ENCODE data around the gene ADA. TPM values are rescaled to one million over a fixed set of nuclear protein-coding genes. Genes with fewer than 3 reads are reported as not detected.
A peak's percentile ranks its signal among the peaks of the same experiment; 100 is the strongest.

The ADA gene
- total RNA-seq, 2 experiments from 2014 or later: 90.4 to 98.8 TPM

DNA sequence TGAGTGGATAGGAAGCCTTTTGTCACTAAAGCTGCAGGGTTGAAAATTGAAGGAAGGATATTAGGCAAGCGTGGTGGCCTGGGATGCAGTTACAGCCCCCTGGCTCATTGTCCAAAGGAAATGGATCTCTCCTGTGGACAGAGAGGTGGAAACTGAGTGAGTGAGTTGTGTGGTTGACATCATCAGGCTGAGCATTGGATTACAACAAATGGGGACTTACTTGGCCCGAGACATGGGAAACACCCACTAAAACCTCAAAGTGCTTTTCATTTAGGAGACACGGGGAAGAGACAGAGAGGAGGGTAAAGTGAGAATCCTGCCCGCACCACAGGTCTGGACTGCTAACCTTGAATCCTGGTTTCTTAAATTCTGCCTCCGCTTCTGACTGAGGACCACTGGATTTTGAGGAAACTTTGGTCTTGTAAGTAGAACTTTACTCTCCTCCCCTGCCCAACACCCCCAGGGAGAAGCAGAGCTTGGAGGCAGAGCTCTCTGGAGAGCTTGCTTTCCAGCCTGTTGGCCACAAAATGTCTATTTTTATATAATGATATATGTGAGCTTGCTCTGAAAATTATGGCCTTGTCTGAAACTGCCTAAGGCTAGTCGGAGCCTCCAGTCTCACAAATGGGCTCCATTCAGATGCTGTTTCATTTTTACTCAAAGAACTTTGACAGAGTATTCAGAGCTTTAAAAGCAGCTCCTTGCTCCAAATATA, 69.0 kb downstream of the ADA start, which contains the start of gene PKIG:
Gene PKIG, plus strand, starts transcription at position 269 of the 715 bp plus-strand sequence. CDS start 31,978 bp downstream, outside the sequence.
- H3K27ac Mint-ChIP-seq: no peak within 1 kb of the TSS

DNA sequence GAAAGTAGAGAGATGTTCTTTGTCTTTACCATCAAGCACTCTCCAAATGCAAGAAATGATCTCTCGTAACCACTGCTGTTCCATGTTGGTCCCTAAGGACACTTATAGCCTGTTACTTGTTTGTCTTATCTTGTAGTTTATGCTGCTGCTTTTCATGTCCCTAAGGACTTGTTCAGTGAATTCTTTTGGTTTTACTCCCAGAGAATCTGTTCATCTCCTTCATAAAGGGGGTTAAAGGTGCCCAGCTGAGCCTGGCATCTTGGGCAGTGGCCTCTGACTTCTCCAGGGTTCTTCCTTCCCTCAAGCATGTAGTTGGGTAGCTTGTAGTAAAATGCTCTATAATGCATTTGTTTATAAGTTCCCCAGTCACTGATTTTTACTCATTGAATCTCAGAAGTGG, 70.0 kb downstream of the ADA start:
- Mint-ChIP-seq H3K27ac (no peak overlapping the region), H3K27me3 (peaks cover 2% of the 10 kb centered on the region), H3K9me3 (no peaks in the 10 kb centered on the region), H3K4me1 (peaks cover 13% of the 10 kb centered on the region), H3K36me3 (no peaks in the 10 kb centered on the region), H3K4me3 (no peak overlapping the region)
- no peak for ATAC-seq (ENCODE audit: low read depth)
- POLR2A ChIA-PET: no interaction called here
- DNase-seq: no peak

More for the DNA sequence above, 69.0 kb downstream of the ADA start, which contains the start of gene PKIG:
- peaks cover 2% of the 10 kb centered on the region for H3K27me3 Mint-ChIP-seq
- no peaks in the 10 kb centered on the region for H3K36me3 Mint-ChIP-seq
- H3K4me3 Mint-ChIP-seq: no peak within 1 kb of the TSS
- POLR2A ChIA-PET: no interaction called here
- peaks cover 12% of the 10 kb centered on the region for H3K4me1 Mint-ChIP-seq
- ATAC-seq (ENCODE audit: low read depth): no peak
- DNase-seq: no peak
- no peaks in the 10 kb centered on the region for H3K9me3 Mint-ChIP-seq

DNA sequence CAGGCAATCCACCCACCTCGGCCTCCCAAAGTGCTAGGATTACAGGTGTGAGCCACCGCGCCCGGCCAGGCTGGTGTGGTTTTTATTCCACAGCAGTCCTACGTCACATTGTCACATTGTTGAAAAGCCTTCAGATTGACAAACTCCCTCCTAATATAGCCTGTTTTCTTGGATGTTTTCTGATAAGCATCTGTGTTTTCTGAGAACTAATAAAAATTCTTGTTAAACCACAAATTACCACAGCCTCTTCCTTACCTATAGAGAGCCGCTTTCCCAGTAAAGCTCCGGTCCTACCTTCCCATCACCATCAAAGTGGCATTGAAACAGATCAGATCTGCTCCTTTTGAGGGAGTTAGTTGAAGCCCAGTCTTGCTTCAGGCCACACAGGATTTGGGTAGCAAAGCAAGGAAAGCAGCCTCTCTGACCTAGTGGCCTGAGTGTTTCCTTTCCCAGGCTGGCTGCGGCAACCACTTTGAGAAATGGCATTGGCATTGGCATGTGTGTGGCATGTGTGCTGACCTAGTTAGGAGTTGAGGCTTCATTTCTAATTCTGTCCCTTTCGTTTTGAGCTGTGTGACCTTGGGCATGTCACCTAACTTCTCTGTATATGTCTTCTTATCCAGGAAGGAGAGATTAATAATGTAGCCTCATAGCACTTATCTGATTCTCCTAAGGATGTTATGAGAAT, 70.8 kb downstream of the ADA start:
- peaks cover 13% of the 10 kb centered on the region for H3K4me1 Mint-ChIP-seq
- ATAC-seq (ENCODE audit: low read depth) (no peak), DNase-seq (no peak)
- H3K4me3 Mint-ChIP-seq: no peak overlapping the region
- no peaks in the 10 kb centered on the region for H3K9me3 Mint-ChIP-seq
- POLR2A ChIA-PET: no interaction called here
- H3K27ac Mint-ChIP-seq: no peak overlapping the region
- H3K36me3 Mint-ChIP-seq: no peaks in the 10 kb centered on the region
- peaks cover 2% of the 10 kb centered on the region for H3K27me3 Mint-ChIP-seq

DNA sequence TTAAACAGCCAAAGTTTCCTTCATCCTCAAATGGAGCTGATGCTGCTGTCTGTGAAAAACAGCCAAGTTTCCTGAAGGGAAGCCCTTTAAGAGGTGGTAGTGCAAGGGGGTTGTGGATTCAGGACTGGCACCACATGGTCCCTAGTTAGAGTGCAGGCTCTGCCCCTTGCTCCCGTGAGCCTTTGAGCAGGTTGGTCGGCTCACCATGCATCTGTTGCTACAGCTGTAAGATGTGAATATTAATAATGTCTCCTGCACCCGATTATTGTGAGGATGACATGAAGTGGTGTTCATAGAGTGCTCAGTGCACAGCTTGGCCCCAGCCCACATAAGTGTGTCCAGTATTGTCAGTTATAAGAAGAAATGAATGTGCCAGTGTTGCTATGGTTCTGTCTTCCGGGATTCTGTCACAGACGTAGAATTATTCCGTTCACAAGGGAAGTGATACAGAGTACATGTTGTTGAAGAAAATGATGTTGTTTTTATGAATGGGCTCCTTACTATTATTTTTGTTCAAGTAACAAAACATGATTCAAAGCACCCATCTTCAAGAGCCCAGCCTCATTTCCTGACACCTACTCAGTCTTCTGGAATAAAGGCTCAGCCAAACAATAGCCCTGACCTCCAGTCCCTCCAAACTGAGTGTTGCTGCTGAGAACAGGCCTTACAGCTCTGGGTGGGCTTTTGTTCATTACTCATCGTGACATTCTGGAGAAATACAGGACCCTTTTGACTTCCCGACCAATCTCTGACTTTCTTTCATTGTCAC, 72.0 kb downstream of the ADA start:
- no peak for ATAC-seq (ENCODE audit: low read depth)
- no peaks in the 10 kb centered on the region for H3K9me3 Mint-ChIP-seq
- H3K4me1 Mint-ChIP-seq: peaks cover 9% of the 10 kb centered on the region
- no peak for DNase-seq
- H3K27me3 Mint-ChIP-seq: peaks cover 2% of the 10 kb centered on the region
- H3K36me3 Mint-ChIP-seq: no peaks in the 10 kb centered on the region
- POLR2A ChIA-PET: no interaction called here
- no peak overlapping the region for H3K27ac Mint-ChIP-seq
- H3K4me3 Mint-ChIP-seq: no peak overlapping the region

DNA sequence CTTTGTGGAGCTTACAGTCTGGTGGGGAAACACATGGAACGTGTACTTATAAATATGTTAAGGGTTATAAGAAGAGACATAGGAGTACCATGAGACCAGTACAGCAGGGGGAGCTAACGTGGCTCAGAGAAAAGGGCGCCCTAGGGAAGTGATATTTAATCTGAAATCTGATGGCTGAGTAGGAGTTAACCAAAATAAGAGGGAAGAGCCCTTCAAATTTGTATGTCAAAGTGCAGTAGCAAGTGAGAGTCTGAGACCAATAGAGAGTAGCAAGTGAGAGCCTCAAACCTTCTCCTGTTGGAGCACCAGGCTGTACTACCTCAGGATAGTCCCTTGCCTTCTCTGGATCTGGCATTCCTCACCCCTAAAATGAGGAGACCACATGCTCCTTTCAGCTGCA, 75.2 kb downstream of the ADA start:
- Mint-ChIP-seq H3K27me3 (no peaks in the 10 kb centered on the region), H3K4me1 (peaks cover 11% of the 10 kb centered on the region), H3K36me3 (no peaks in the 10 kb centered on the region), H3K27ac (no peak overlapping the region), H3K9me3 (no peaks in the 10 kb centered on the region), H3K4me3 (no peak overlapping the region)
- ATAC-seq (ENCODE audit: low read depth) (no peak), DNase-seq (no peak)
- POLR2A ChIA-PET: no interaction called here

DNA sequence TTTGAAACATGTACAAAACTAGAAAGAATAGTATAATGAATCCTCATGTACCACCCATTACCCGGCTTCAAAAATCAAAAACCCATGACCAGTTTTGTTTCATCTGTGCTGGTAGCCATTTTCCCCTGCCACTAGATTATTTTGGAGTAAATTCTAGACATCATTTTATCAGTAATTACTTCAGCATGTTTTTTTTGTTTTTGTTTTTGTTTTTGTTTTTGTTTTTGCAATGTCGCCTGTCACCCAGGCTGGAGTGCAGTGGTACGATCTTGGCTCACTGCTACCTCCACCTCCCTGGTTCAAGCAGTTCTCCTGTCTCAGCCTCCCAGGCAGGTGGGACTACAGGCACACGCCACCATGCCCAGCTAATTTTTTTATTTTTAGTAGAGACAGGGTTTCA, 77.1 kb downstream of the ADA start:
- POLR2A ChIA-PET: no interaction called here
- Mint-ChIP-seq H3K9me3 (no peaks in the 10 kb centered on the region), H3K27me3 (no peaks in the 10 kb centered on the region), H3K27ac (no peak overlapping the region), H3K36me3 (no peaks in the 10 kb centered on the region), H3K4me3 (no peak overlapping the region), H3K4me1 (peaks cover 14% of the 10 kb centered on the region)
- DNase-seq: no peak
- ATAC-seq (ENCODE audit: low read depth): no peak

DNA sequence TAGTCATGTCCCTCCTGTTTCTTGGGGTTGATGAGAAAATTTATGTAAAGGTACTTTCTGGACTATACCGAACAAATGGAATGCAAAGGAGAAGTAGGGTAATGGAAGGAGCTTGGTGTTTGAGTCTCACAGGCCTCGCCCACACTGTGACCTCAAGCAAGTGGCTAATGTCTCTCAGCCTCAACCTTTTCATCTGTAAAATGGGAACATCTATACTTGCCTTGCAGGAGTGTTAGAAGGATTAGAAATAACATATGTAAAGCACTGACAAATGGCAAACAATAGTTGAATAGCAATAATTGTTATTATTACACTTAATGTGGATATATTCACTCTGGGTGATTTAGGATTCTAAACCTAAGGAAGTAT, 78.0 kb downstream of the ADA start:
- H3K27me3 Mint-ChIP-seq: no peaks in the 10 kb centered on the region
- POLR2A ChIA-PET: no interaction called here
- no peak for ATAC-seq (ENCODE audit: low read depth)
- no peak overlapping the region for H3K27ac Mint-ChIP-seq
- H3K4me3 Mint-ChIP-seq: no peak overlapping the region
- DNase-seq: no peak
- H3K36me3 Mint-ChIP-seq: no peaks in the 10 kb centered on the region
- H3K4me1 Mint-ChIP-seq: peaks cover 14% of the 10 kb centered on the region
- no peaks in the 10 kb centered on the region for H3K9me3 Mint-ChIP-seq

DNA sequence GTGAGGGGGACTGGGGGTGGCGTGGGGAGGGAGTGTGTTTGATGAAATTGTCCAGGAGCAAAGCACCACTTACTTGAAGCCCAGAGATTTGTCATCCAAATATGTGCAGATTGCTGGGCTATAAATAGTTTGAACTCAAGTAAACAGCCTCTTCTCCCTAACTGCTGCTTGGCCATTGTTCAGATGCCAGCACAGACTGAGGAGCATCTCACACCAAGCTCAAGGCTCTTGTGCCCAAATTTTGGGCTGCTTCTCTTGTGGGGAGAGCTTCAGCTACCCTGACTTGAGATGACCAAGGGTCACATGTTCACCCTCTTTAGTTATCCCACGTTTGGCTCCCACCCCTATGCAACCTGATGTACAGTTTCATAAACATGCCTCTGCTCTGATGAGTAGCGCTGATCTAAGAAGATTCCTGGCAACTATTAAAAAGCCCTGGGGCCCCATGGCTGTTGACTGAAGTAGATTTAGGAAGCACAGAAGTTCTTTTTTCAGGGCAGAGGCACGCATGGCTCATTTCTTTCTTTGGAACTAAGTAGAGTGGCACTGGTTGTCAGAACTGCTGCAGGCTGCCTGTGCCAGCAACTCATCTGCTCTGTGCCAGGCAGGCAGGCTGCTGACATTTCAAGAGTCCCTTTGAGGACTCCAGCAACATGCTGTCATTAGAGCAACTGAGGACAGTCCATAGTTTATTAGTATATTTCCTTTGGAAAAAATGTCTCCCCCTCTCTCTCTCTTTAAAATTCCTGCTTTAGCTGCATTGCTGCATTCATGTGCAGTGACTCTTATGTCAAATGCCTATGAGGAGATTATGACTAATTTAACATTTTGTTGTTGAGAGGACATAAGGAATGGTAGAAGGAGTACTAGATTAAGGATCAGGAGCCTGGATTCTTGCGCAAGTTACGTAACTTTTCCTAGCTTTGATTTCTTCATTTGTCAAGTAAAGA, 78.7 kb downstream of the ADA start:
- ATAC-seq (ENCODE audit: low read depth): no peak
- Mint-ChIP-seq H3K4me1 (peaks cover 14% of the 10 kb centered on the region), H3K36me3 (no peaks in the 10 kb centered on the region), H3K4me3 (no peak overlapping the region), H3K27ac (no peak overlapping the region), H3K27me3 (no peaks in the 10 kb centered on the region), H3K9me3 (no peaks in the 10 kb centered on the region)
- DNase-seq: no peak
- POLR2A ChIA-PET: no interaction called here

DNA sequence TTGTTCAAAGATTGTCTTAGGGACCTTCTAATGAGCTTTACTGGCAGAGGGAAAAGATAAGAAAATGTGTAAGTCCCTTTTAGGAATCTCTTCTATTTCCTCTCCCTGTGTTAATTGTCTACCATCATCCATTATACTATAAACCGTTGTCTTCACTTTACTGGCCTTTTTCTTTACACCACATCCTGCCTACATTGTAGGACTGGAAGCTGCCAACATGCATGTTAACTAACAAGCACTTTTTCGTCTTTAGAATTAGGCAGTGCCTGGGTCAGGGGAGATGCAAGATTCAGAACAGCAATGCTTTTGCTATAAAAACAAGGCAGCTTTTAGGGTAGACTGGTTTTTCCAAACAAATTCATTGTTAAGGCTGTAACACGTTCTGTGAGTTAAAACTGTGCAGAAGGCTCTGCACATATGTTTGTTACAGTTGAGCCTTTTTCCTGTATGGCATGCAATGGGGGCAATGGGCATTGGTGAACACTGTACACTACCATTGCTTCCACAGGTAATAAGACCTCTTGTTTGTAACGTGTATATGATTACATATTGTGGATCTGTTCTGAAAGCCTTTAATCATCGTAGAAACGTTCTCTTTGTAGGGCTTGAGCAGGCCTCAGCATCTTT, 80.0 kb downstream of the ADA start:
- Mint-ChIP-seq H3K9me3 (no peaks in the 10 kb centered on the region), H3K27me3 (no peaks in the 10 kb centered on the region), H3K27ac (peak overlapping the region; percentile 73), H3K36me3 (no peaks in the 10 kb centered on the region), H3K4me1 (peaks cover 10% of the 10 kb centered on the region), H3K4me3 (no peak overlapping the region)
- POLR2A ChIA-PET: no interaction called here
- ATAC-seq (ENCODE audit: low read depth) (peak; percentile 87), DNase-seq (no peak)

DNA sequence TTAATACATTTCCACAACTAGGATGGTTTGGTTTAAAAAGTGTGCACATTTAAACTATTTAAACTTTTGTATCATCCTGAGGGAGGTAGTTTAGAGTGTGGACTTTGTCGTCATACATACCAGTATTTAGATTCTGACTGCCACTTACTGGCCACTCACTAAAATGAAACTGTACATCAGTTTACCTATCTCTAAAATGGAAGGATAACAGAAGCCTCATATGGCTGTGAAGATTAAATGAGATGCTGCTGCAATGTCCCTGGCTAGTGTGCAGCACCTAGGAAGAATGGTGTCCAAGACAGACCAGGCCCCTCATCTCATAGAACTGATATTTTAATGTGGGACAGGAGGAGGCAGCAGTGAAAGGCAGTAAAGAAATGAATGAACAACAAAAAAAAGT, 81.1 kb downstream of the ADA start:
- H3K9me3 Mint-ChIP-seq: no peaks in the 10 kb centered on the region
- H3K4me1 Mint-ChIP-seq: peaks cover 7% of the 10 kb centered on the region
- H3K27ac Mint-ChIP-seq: no peak overlapping the region
- H3K27me3 Mint-ChIP-seq: no peaks in the 10 kb centered on the region
- H3K4me3 Mint-ChIP-seq: no peak overlapping the region
- DNase-seq (no peak), ATAC-seq (ENCODE audit: low read depth) (no peak)
- POLR2A ChIA-PET: no interaction called here
- no peaks in the 10 kb centered on the region for H3K36me3 Mint-ChIP-seq

Data from activated naive CD8-positive, alpha-beta T cell treated with anti-CD3 and anti-CD28 coated beads, Interleukin-2, amount 10 ng/mL, durations not matched to agents 7 days and 5 days (primary cell).